ENCODE data around the gene AFG1L. TPM values are rescaled to one million over a fixed set of nuclear protein-coding genes. Genes with fewer than 3 reads are reported as not detected.

Gene AFG1L
- total RNA-seq, 1 donor from 2014 or later, result 3.7 TPM

- H3K4me1 ChIP-seq, result no peaks in the 10 kb centered on the region
- no peaks in the 10 kb centered on the region for H3K27me3 ChIP-seq
- H3K9me3 ChIP-seq, result no peaks in the 10 kb centered on the region
- H3K4me3 ChIP-seq, result no peak overlapping the region
- no peak overlapping the region for H3K27ac ChIP-seq
- TF ChIP-seq CTCF (IDR thresholded peaks at IDR 0.05), result no peak
- no peak for TF ChIP-seq POLR2A (IDR thresholded peaks at IDR 0.05)
- TF ChIP-seq POLR2AphosphoS5 (IDR thresholded peaks at IDR 0.05; ENCODE audit: insufficient read depth in 1 of 2, low read depth in 1 of 2), result no peak
- DNase-seq (ENCODE audit: extremely low spot score in 2 of 2), result no peak
- H3K36me3 ChIP-seq, result no peaks in the 10 kb centered on the region
- intact Hi-C loops (cut with DNase I), result no loop called here
Observed at GRCh38 chr6:108419934-108420609, 125.2 kb downstream of the AFG1L start.

GRCh38 chr6:108421366-108421765, 126.5 kb downstream of the AFG1L start:
- H3K36me3 ChIP-seq, result no peaks in the 10 kb centered on the region
- no peaks in the 10 kb centered on the region for H3K27me3 ChIP-seq
- intact Hi-C loops (cut with DNase I), result no loop called here
- DNase-seq (ENCODE audit: extremely low spot score in 2 of 2), result no peak
- H3K9me3 ChIP-seq, result no peaks in the 10 kb centered on the region
- no peaks in the 10 kb centered on the region for H3K4me1 ChIP-seq
- no peak overlapping the region for H3K27ac ChIP-seq
- TF ChIP-seq POLR2AphosphoS5 (IDR thresholded peaks at IDR 0.05; ENCODE audit: insufficient read depth in 1 of 2, low read depth in 1 of 2) (no peak), CTCF (IDR thresholded peaks at IDR 0.05) (no peak), POLR2A (IDR thresholded peaks at IDR 0.05) (no peak)
- H3K4me3 ChIP-seq, result no peak overlapping the region

GRCh38 chr6:108423982-108424705, 129.3 kb downstream of the AFG1L start:
- no peak for DNase-seq (ENCODE audit: extremely low spot score in 2 of 2)
- no peak overlapping the region for H3K4me3 ChIP-seq
- no peaks in the 10 kb centered on the region for H3K36me3 ChIP-seq
- no peaks in the 10 kb centered on the region for H3K27me3 ChIP-seq
- H3K4me1 ChIP-seq, result no peaks in the 10 kb centered on the region
- H3K9me3 ChIP-seq, result no peaks in the 10 kb centered on the region
- no peak overlapping the region for H3K27ac ChIP-seq
- intact Hi-C loops (cut with DNase I), result no loop called here
- TF ChIP-seq POLR2AphosphoS5 (IDR thresholded peaks at IDR 0.05; ENCODE audit: insufficient read depth in 1 of 2, low read depth in 1 of 2), result no peak
- TF ChIP-seq POLR2A (IDR thresholded peaks at IDR 0.05), result no peak
- no peak for TF ChIP-seq CTCF (IDR thresholded peaks at IDR 0.05)

- no peaks in the 10 kb centered on the region for H3K36me3 ChIP-seq
- intact Hi-C loops (cut with DNase I), result no loop called here
- TF ChIP-seq POLR2A (IDR thresholded peaks at IDR 0.05) (no peak), POLR2AphosphoS5 (IDR thresholded peaks at IDR 0.05; ENCODE audit: insufficient read depth in 1 of 2, low read depth in 1 of 2) (no peak), CTCF (IDR thresholded peaks at IDR 0.05) (no peak)
- no peaks in the 10 kb centered on the region for H3K27me3 ChIP-seq
- no peak overlapping the region for H3K27ac ChIP-seq
- H3K4me3 ChIP-seq, result no peak overlapping the region
- H3K9me3 ChIP-seq, result no peaks in the 10 kb centered on the region
- H3K4me1 ChIP-seq, result no peaks in the 10 kb centered on the region
- DNase-seq (ENCODE audit: extremely low spot score in 2 of 2), result no peak
Observed at GRCh38 chr6:108425428-108425827, 130.6 kb downstream of the AFG1L start.

GRCh38 chr6:108432143-108432542, 137.3 kb downstream of the AFG1L start:
- intact Hi-C loops (cut with DNase I), result no loop called here
- no peak overlapping the region for H3K4me3 ChIP-seq
- H3K36me3 ChIP-seq, result no peaks in the 10 kb centered on the region
- H3K9me3 ChIP-seq, result no peaks in the 10 kb centered on the region
- no peak for TF ChIP-seq POLR2A (IDR thresholded peaks at IDR 0.05)
- TF ChIP-seq CTCF (IDR thresholded peaks at IDR 0.05), result no peak
- no peak for TF ChIP-seq POLR2AphosphoS5 (IDR thresholded peaks at IDR 0.05; ENCODE audit: insufficient read depth in 1 of 2, low read depth in 1 of 2)
- no peaks in the 10 kb centered on the region for H3K27me3 ChIP-seq
- no peak for DNase-seq (ENCODE audit: extremely low spot score in 2 of 2)
- H3K27ac ChIP-seq, result no peak overlapping the region
- no peaks in the 10 kb centered on the region for H3K4me1 ChIP-seq
